Measurements from ENCODE around the gene GPC5.

DNA sequence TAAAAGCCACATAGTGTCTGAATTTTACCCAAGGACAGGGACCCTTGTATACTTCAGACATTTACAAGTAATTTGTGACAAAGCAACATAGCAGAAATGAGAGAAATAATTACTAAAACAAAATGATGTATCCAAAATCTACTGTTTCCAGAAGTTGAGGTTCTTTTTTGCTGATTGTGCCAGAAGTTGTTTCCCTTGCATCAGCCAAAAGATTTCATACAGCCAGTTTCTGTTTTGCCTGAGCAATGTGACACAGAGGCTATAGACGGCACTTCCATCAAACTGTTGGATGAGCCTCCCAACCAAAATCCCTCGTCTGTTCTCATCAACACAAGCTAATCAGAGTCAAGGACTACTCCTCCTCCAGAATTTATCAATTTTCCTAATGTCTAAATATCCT lies 915.0 kb downstream of the GPC5 start:
- TF ChIP-seq, protein P1, sequence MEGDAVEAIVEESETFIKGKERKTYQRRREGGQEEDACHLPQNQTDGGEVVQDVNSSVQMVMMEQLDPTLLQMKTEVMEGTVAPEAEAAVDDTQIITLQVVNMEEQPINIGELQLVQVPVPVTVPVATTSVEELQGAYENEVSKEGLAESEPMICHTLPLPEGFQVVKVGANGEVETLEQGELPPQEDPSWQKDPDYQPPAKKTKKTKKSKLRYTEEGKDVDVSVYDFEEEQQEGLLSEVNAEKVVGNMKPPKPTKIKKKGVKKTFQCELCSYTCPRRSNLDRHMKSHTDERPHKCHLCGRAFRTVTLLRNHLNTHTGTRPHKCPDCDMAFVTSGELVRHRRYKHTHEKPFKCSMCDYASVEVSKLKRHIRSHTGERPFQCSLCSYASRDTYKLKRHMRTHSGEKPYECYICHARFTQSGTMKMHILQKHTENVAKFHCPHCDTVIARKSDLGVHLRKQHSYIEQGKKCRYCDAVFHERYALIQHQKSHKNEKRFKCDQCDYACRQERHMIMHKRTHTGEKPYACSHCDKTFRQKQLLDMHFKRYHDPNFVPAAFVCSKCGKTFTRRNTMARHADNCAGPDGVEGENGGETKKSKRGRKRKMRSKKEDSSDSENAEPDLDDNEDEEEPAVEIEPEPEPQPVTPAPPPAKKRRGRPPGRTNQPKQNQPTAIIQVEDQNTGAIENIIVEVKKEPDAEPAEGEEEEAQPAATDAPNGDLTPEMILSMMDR (IDR thresholded peaks at IDR 0.05; ENCODE audit: extremely low read depth in 1 of 2, insufficient read depth in 1 of 2, low read depth in 1 of 2, low read length in 2 of 2) = no peak
- TF ChIP-seq POLR2A (IDR thresholded peaks at IDR 0.05; ENCODE audit: low read depth, low read length) (no peak), JUN (IDR thresholded peaks at IDR 0.05; ENCODE audit: borderline replicate concordance, insufficient read depth, insufficient read length, low read depth) (no peak), GATA2 (IDR thresholded peaks at IDR 0.05; ENCODE audit: insufficient read depth, insufficient read length, low read depth, low read length) (no peak), EZH2 (IDR thresholded peaks at IDR 0.05; ENCODE audit: borderline replicate concordance, low read depth, low read length, severe bottlenecking) (no peak), POLR2AphosphoS5 (IDR thresholded peaks at IDR 0.05; ENCODE audit: insufficient read depth, low read depth, low read length) (no peak), MYC (IDR thresholded peaks at IDR 0.05; ENCODE audit: low read depth, low read length) (no peak), FOS (IDR thresholded peaks at IDR 0.05; ENCODE audit: borderline replicate concordance, insufficient read depth, low read length) (no peak)
- TF ChIP-seq, protein P2, sequence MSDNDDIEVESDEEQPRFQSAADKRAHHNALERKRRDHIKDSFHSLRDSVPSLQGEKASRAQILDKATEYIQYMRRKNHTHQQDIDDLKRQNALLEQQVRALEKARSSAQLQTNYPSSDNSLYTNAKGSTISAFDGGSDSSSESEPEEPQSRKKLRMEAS (IDR thresholded peaks at IDR 0.05; ENCODE audit: insufficient read depth, insufficient read length) = no peak

Measured in endothelial cell of umbilical vein (primary cell).